Mucosa of descending colon (tissue), 3 donors: Measurements from ENCODE around the gene MALRD1. TPM values are rescaled to one million over a fixed set of nuclear protein-coding genes. Genes with fewer than 3 reads are reported as not detected.

Experiments used
- ATAC-seq: fragments of 200-7000 bp; cut with Tn5 transposase; one replicate; pipeline ENCODE4 v1.9.1; 2020; ENCODE audit warnings: mild to moderate bottlenecking, moderate library complexity
- DNase-seq, 3 donors: peaks; one replicate each; pipeline ENCODE4 v3.0.0-alpha.2; 2020
- H3K36me3 ChIP-seq: fragments of 200-600 bp; one replicate; pipeline ENCODE4 v1.8.0; 2021; ENCODE audit warnings: low read depth, mild to moderate bottlenecking
- H3K4me1 ChIP-seq: fragments of 200-600 bp; one replicate; pipeline ENCODE4 v1.8.0; 2021; ENCODE audit warnings: low read depth, mild to moderate bottlenecking
- H3K4me3 ChIP-seq: fragments of 200-600 bp; one replicate; pipeline ENCODE4 v1.8.0; 2021; ENCODE audit warnings: mild to moderate bottlenecking
- H3K9me3 ChIP-seq: fragments of 200-600 bp; one replicate; pipeline ENCODE4 v1.8.0; 2021; ENCODE audit warnings: mild to moderate bottlenecking
- intact Hi-C, 2 donors: fragments of 100-400 bp; cut with DNase I in 1 of 2; cut with micrococcal nuclease in 1 of 2; formaldehyde crosslinking; loops; one replicate each; pipeline versions ENCODE4 v1.11.0 to v1.11.1; 2022; cut with DNase I, micrococcal nuclease
- total RNA-seq, 3 donors: library from RNA; stranded (reverse); fragmentation: NEBNext Ultra II Directional in 2 of 3; extraction: Animal tissue kit (Norgen Biotek cat#: 25700) in 2 of 3; gene quantifications; one replicate each; pipeline versions ENCODE4 v1.2.1 to v1.2.4, GENCODE V29; 2021 to 2023
- TF ChIP-seq, protein P1 (sequence below): fragments of 200-600 bp; IDR thresholded peaks from one replicate; pipeline ENCODE4 v1.8.0; 2022; ENCODE audit warnings: antibody characterized with exemption, mild to moderate bottlenecking
- donor health status: DM: no; HTN: no; CAD: no; lungs with moderate emphysema.
- donor health status: DM: no; HTN: no; CAD: no.
- donor health status: DM: no; HTN: yes; CAD: no.

Gene MALRD1
- total RNA-seq, 3 donors from 2014 or later = 0.41 to 0.90 (median 0.60) TPM

DNA sequence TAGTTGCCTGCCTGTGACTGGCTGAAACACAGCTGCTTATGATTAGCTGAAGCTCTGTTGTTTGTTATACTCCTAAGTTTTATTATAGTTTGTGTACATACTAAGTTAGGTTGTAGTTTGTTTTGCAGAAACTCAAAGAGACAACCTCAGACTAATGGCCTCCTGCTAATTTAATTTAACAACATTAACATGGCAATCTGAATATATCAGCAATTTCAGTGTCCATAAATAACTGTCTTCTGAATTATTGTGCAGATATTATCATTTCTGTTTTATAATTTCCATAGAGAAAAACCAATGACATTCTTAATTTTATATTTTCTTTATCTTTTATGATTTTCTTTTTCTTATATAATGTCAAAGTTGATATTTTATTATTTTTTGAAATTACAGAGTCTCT is 469.5 kb downstream of the MALRD1 start:
- intact Hi-C loops = no loop called here
- no peaks in the 10 kb centered on the region for H3K36me3 ChIP-seq
- ATAC-seq (no peak), DNase-seq (no peak)
- no peaks in the 10 kb centered on the region for H3K4me1 ChIP-seq
- peaks cover 6% of the 10 kb centered on the region for H3K9me3 ChIP-seq
- no peak overlapping the region for H3K4me3 ChIP-seq
- TF ChIP-seq, protein P1, sequence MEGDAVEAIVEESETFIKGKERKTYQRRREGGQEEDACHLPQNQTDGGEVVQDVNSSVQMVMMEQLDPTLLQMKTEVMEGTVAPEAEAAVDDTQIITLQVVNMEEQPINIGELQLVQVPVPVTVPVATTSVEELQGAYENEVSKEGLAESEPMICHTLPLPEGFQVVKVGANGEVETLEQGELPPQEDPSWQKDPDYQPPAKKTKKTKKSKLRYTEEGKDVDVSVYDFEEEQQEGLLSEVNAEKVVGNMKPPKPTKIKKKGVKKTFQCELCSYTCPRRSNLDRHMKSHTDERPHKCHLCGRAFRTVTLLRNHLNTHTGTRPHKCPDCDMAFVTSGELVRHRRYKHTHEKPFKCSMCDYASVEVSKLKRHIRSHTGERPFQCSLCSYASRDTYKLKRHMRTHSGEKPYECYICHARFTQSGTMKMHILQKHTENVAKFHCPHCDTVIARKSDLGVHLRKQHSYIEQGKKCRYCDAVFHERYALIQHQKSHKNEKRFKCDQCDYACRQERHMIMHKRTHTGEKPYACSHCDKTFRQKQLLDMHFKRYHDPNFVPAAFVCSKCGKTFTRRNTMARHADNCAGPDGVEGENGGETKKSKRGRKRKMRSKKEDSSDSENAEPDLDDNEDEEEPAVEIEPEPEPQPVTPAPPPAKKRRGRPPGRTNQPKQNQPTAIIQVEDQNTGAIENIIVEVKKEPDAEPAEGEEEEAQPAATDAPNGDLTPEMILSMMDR = no peak

DNA sequence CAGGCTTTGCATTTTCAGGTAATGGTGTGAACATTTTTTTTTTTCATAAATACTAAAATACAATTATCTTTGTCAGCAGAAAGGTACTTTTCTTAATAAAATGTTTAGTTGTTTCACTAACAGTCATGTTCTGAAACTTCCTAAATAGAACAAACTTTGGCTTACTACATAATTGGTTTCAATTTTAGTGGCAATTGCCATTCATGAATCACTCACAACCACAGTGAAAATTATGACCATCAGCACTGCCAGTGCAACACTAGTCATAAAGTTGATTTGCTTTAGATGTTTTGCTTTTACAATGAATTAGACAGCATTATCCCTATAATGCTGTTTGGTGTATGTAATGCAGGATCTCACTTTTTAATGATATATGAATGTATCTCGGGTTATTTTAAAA is 470.0 kb downstream of the MALRD1 start:
- ATAC-seq = no peak
- intact Hi-C loops = no loop called here
- DNase-seq = no peak
- Histone ChIP-seq H3K4me1 (no peaks in the 10 kb centered on the region), H3K4me3 (no peak overlapping the region), H3K36me3 (no peaks in the 10 kb centered on the region), H3K9me3 (peaks cover 6% of the 10 kb centered on the region)
- TF ChIP-seq, protein P1 = no peak

DNA sequence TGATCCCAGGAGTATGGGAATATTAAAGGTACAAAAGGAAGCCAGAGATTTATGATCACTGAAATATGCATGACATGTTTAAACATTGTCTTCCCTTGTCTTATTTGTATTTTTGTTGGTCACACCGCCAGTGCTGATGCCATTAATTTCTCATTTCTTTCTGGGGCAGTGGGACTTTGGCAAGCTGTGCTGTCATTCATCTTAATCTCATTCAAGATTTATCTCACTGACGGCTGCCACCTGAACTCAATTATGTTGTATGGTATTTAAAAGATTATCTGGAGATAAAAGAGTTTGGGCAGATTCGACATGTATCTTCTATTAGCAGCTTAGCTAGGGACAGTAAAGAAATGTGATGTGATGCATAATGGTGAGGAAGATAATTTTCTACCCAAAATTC is 482.7 kb downstream of the MALRD1 start:
- TF ChIP-seq, protein P1 = no peak
- ATAC-seq = no peak
- no peak for DNase-seq
- no peaks in the 10 kb centered on the region for H3K9me3 ChIP-seq
- no peaks in the 10 kb centered on the region for H3K36me3 ChIP-seq
- no peaks in the 10 kb centered on the region for H3K4me1 ChIP-seq
- intact Hi-C loops = no loop called here
- H3K4me3 ChIP-seq = no peak overlapping the region

DNA sequence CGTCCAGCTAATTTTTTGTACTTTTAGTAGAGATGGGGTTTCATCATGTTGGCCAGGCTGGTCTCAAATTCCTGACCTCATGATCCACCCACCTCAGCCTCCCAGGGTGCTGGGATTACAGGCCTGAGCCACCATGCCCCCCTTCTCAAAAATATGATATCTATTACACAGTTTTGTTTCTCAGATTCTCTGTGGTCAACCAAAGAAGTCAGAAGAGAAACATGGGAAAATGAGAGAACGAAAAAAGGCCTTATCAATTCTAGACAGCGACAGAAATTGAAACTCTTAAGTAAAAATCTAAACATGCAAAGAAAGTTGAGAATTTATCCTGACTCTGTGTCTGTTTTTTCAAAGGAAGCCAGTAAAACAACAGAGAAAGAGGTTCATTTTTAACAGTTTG is 483.8 kb downstream of the MALRD1 start:
- DNase-seq (no peak), ATAC-seq (no peak)
- Histone ChIP-seq H3K4me1 (no peaks in the 10 kb centered on the region), H3K4me3 (no peak overlapping the region), H3K36me3 (no peaks in the 10 kb centered on the region), H3K9me3 (no peaks in the 10 kb centered on the region)
- intact Hi-C loops = no loop called here
- TF ChIP-seq, protein P1 = no peak

DNA sequence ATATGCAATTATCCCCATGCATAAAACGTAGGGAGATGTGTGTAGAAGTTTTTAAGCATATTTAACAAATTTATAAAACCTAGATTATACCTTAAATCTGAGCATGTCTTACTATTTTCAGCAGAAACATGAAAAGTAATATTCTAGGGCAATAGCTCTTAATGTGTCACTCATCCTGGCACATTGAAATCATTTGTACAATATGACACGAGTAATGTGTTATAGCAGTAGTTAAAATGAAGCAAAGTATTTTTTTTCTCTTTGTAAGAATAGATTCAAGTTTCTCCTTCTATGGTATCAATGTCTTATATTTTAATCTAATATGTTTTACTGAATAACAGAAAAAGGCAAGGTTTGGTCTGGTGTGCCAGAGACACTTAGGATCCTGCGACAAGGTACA is 492.7 kb downstream of the MALRD1 start:
- no peaks in the 10 kb centered on the region for H3K9me3 ChIP-seq
- ATAC-seq (no peak), DNase-seq (no peak)
- H3K36me3 ChIP-seq = no peaks in the 10 kb centered on the region
- intact Hi-C loops = no loop called here
- TF ChIP-seq, protein P1 = no peak
- no peaks in the 10 kb centered on the region for H3K4me1 ChIP-seq
- H3K4me3 ChIP-seq = no peak overlapping the region

DNA sequence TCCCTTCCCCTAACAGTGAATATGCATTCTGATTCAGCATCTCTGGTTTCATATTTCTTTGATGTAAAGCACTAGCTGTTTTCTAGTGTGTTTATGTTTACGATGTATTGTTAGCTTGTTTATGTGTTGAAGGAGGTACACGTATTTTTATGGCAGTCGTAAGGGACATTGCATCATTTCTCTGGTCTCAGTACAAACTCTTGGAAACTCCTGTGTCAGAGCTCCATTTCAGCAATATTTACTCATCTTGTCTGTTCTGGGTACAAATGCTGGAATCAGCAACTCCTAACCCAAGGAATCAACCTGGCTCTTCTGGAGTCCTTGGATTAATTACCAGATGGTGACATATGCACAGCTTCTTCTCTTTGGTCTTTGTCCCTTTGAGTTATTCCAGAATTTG is 497.6 kb downstream of the MALRD1 start:
- no peaks in the 10 kb centered on the region for H3K36me3 ChIP-seq
- H3K4me3 ChIP-seq = no peak overlapping the region
- intact Hi-C loops = no loop called here
- no peaks in the 10 kb centered on the region for H3K4me1 ChIP-seq
- DNase-seq (no peak), ATAC-seq (no peak)
- H3K9me3 ChIP-seq = no peaks in the 10 kb centered on the region
- TF ChIP-seq, protein P1 = no peak
